Esophagus muscularis mucosa (tissue), 3 donors: ENCODE measurements around the gene CLTA.

ENCODE experiments used
- CTCF ChIP-seq, 3 experiments: fragments of 200-600 bp in 2 of 3; fragments of 450-650 bp in 1 of 3; sonication (generic) in 2 of 3; IDR thresholded peaks; one replicate each; pipeline ENCODE4 v1.5.1; 2017 to 2019; ENCODE audit warnings: antibody characterized with exemption in 3 of 3, mild to moderate bottlenecking in 2 of 3, moderate library complexity in 1 of 3
- POLR2AphosphoS5 ChIP-seq, 2 donors: sonication (generic); formaldehyde crosslinking; IDR thresholded peaks; one replicate each; pipeline ENCODE4 v1.6.1; 2017; ENCODE audit warnings: antibody characterized with exemption in 2 of 2

DNA sequence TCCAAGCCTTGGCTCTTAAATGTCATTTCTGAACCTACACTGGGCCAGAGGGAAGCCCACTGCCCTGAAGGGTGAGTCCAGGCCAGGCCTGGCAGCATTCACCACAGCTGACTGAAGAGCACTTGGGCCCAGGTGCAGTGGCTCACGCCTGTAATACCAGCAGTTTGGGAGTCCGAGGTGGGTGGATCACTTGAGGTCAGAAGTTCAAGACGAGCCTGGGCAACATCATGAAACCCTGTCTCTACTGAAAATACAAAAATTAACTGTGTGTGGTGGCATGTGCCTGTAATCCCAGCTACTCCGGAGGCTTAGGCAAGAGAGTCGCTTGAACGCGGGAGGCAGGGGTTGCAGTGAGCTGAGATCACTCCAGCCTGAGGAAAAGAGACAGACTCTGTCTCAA is 16.4 kb upstream of the CLTA start:
- TF ChIP-seq POLR2AphosphoS5 (IDR thresholded peaks at IDR 0.05) (no peak), CTCF (IDR thresholded peaks at IDR 0.05) (no peak)
